ENCODE data around the gene KIAA1217.

The KIAA1217 gene

GRCh38 chr10:24174014-24174413 lies 34.9 kb upstream of the KIAA1217 start:
- no peak for DNase-seq (ENCODE audit: low spot score)

GRCh38 chr10:24176658-24177057 lies 32.3 kb upstream of the KIAA1217 start:
- DNase-seq (ENCODE audit: low spot score): no peak
- TF ChIP-seq, protein P1, sequence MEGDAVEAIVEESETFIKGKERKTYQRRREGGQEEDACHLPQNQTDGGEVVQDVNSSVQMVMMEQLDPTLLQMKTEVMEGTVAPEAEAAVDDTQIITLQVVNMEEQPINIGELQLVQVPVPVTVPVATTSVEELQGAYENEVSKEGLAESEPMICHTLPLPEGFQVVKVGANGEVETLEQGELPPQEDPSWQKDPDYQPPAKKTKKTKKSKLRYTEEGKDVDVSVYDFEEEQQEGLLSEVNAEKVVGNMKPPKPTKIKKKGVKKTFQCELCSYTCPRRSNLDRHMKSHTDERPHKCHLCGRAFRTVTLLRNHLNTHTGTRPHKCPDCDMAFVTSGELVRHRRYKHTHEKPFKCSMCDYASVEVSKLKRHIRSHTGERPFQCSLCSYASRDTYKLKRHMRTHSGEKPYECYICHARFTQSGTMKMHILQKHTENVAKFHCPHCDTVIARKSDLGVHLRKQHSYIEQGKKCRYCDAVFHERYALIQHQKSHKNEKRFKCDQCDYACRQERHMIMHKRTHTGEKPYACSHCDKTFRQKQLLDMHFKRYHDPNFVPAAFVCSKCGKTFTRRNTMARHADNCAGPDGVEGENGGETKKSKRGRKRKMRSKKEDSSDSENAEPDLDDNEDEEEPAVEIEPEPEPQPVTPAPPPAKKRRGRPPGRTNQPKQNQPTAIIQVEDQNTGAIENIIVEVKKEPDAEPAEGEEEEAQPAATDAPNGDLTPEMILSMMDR (IDR thresholded peaks at IDR 0.05; ENCODE audit: extremely low read depth, missing control alignments): no peak

More at GRCh38 chr10:24174014-24174413, 34.9 kb upstream of the KIAA1217 start:
- TF ChIP-seq, protein P1 (IDR thresholded peaks at IDR 0.05; ENCODE audit: extremely low read depth, missing control alignments): no peak

GRCh38 chr10:24177636-24178035 lies 31.3 kb upstream of the KIAA1217 start:
- DNase-seq (ENCODE audit: low spot score): no peak
- TF ChIP-seq, protein P1 (IDR thresholded peaks at IDR 0.05; ENCODE audit: extremely low read depth, missing control alignments): no peak

DNA sequence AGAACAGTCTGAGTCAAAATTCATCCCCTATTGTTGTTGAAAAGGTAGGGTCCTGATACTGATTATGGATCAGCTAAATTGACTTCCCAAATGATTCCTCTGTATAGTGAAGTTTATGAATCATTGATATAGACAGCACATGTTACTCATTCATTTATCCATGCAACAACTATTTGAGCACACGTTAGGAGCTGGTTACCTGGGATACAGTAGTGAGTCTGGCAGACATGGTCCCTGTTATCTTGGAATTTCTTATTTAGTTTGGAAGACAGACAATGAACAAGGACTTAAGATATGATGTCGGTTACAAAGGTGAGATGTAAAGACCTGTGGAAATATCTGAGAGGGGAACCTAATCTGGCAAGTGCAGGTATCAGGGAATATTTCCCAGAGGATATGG lies 28.0 kb upstream of the KIAA1217 start:
- TF ChIP-seq, protein P1 (IDR thresholded peaks at IDR 0.05; ENCODE audit: extremely low read depth, missing control alignments): no peak

DNA sequence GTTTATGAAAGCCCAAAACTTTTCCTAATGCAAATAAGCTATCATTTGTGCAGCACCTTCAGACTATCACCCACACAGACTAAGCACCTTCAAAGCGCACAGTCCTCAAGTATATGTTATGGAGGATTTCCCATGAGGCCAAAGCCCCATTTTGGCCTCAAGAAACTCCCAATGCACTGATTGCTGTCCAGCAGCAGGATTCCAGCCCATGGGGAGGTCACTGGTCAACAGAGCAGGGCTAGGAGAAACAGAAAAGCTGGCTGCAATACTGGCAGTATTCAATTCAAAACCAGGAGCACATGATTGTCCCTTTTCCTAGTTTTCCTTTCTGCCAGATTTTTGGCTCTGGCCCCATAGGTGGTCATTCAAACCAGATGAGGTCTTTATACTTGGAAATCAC lies 24.5 kb upstream of the KIAA1217 start:
- TF ChIP-seq, protein P1 (IDR thresholded peaks at IDR 0.05; ENCODE audit: extremely low read depth, missing control alignments): no peak
- no peak for DNase-seq (ENCODE audit: low spot score)

More for the DNA sequence above, 28.0 kb upstream of the KIAA1217 start:
- DNase-seq (ENCODE audit: low spot score): no peak

DNA sequence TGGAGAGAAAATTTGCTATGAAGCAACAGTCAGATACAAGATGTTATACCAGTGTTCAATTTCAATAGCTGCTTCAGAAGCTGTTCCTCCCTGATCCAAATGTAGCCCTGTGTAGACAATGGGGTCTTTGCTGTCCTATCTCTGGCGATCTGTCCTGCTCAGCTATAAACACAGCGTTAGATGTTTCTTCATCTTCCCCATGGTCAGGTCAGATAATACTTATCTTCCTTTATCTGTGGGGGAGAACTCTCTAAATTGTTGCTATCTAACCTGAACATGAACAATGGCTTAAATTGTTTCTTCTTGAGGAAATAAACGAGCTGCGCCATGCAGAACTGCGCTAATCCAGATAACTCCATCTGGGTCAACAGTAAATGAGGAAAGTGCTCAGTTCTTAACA lies 15.6 kb upstream of the KIAA1217 start:
- TF ChIP-seq, protein P1 (IDR thresholded peaks at IDR 0.05; ENCODE audit: extremely low read depth, missing control alignments): no peak
- no peak for DNase-seq (ENCODE audit: low spot score)

DNA sequence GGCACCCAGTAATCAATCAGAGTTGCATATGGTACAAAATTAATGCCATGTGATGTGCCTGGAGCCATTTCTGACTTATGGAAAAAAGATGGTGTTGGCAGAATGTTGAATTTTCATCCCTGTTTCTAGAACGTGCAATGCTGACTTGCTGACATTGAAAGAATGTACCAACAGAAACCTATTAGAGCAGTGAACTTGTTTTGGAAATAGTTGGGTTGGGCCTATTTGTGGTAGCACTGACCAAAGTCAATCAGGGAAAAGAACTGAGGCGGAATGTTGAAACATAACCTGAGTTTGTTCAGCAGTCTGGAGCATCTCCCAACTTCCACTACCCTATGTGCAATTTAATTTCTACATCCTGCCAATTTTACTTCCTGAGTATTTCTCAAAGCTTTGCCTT lies 11.7 kb upstream of the KIAA1217 start:
- DNase-seq (ENCODE audit: low spot score): no peak
- TF ChIP-seq, protein P1 (IDR thresholded peaks at IDR 0.05; ENCODE audit: extremely low read depth, missing control alignments): no peak

All from GM20000 (cell line).